Spleen (tissue), 11 donors: Measurements from ENCODE around the gene TMCC1. TPM values are rescaled to one million over a fixed set of nuclear protein-coding genes. Genes with fewer than 3 reads are reported as not detected.
A peak's percentile ranks its signal among the peaks of the same experiment; 100 is the strongest.

Source experiments
- DNase-seq: peaks from one replicate; pipeline ENCODE4 v3.0.0-alpha.2; 2020
- H3K27ac ChIP-seq, 8 donors: fragments of 200-600 bp; sonication (generic) in 7 of 8; 1 replicate in 4 of 8; 2 replicates in 4 of 8; pipeline versions ENCODE4 v1.5.0 to v1.8.0; 2016 to 2021; ENCODE audit warnings: inconsistent platforms in 4 of 8, mild to moderate bottlenecking in 4 of 8, moderate library complexity in 1 of 8
- H3K27me3 ChIP-seq, 7 donors: fragments of 200-600 bp; sonication (generic) in 6 of 7; replicated peaks in 1 of 7; 1 replicate in 4 of 7; 2 replicates in 3 of 7; pipeline versions ENCODE4 v1.5.0 to v1.8.0; 2016 to 2021; ENCODE audit warnings: inconsistent platforms in 3 of 7, mild to moderate bottlenecking in 1 of 7
- H3K36me3 ChIP-seq, 6 donors: fragments of 200-600 bp; sonication (generic) in 5 of 6; 1 replicate in 4 of 6; 2 replicates in 2 of 6; pipeline versions ENCODE4 v1.5.0 to v1.8.0; 2016 to 2021; ENCODE audit warnings: inconsistent platforms in 2 of 6
- H3K4me1 ChIP-seq, 6 donors: fragments of 200-600 bp; sonication (generic) in 5 of 6; 1 replicate in 3 of 6; 2 replicates in 3 of 6; pipeline versions ENCODE4 v1.5.0 to v1.8.0; 2016 to 2021; ENCODE audit warnings: inconsistent platforms in 3 of 6
- H3K4me3 ChIP-seq, 8 donors: fragments of 200-600 bp; sonication (generic) in 7 of 8; 1 replicate in 4 of 8; 2 replicates in 4 of 8; pipeline versions ENCODE4 v1.5.0 to v1.8.0; 2016 to 2021; ENCODE audit warnings: inconsistent platforms in 4 of 8, mild to moderate bottlenecking in 4 of 8, moderate library complexity in 2 of 8
- H3K9me3 ChIP-seq, 8 donors: fragments of 200-600 bp; sonication (generic) in 7 of 8; 1 replicate in 4 of 8; 2 replicates in 4 of 8; pipeline versions ENCODE4 v1.5.0 to v1.8.0; 2016 to 2021; ENCODE audit warnings: inconsistent platforms in 4 of 8
- POLR2A ChIP-seq, 3 donors: fragments of 450-650 bp; IDR thresholded peaks; one replicate each; pipeline ENCODE4 v1.5.1; 2017; ENCODE audit warnings: antibody characterized with exemption in 3 of 3, mild to moderate bottlenecking in 1 of 3
- POLR2AphosphoS5 ChIP-seq, 3 donors: sonication (generic); formaldehyde crosslinking; IDR thresholded peaks; one replicate each; pipeline ENCODE4 v1.5.1; 2017; ENCODE audit warnings: antibody characterized with exemption in 3 of 3
- WGBS, 5 donors: extraction: QIAGEN DNeasy Blood & Tissue Kit in 3 of 5; methylation state at CpG; one replicate each; pipeline versions ENCODE4 v1.1.5 to v1.1.7; 2013 to 2018; 5-methylcytosine and 5-hydroxymethylcytosine counted together
- intact Hi-C: fragments of 100-400 bp; cut with DNase I; formaldehyde crosslinking; loops from one replicate; pipeline ENCODE4 v1.15.0; 2023; ENCODE audit warnings: low total_unique reads
- polyA plus RNA-seq, 3 donors: library from polyadenylated mRNA; stranded (reverse); fragments of 200-250 nt; gene quantifications; one replicate each; pipeline ENCODE4 v1.2.1, GENCODE V29; 2013
- total RNA-seq, 7 donors: library from RNA; depleted of rRNA in 3 of 7; stranded (reverse); fragments of >200 nt in 3 of 7; fragmentation: NEBNext Ultra II Directional in 4 of 7; extraction: Animal tissue kit (Norgen Biotek cat#: 25700) in 4 of 7; gene quantifications; one replicate each; pipeline versions ENCODE4 v1.1.0 to v1.2.1, GENCODE V29; 2016 to 2021
- TF ChIP-seq, protein P1 (sequence below), 11 experiments: fragments of 200-600 bp in 7 of 11; fragments of 450-650 bp in 4 of 11; sonication (generic) in 4 of 11; IDR thresholded peaks in 8 of 11; conservative IDR thresholded peaks in 3 of 11; 1 replicate in 7 of 11; 2 replicates in 4 of 11; pipeline versions ENCODE4 v1.4.0 to v1.8.0; 2016 to 2021; ENCODE audit warnings: antibody characterized with exemption in 11 of 11, inconsistent platforms in 4 of 11, mild to moderate bottlenecking in 1 of 11
- donor health status: healthy with polysubstance abuse.
- donor health status: DM: no; HTN: no; CAD: no; lungs with moderate emphysema.
- donor health status: DM: no; HTN: no; CAD: no.
- donor health status: Bipolar disorder and iron deficiency.
- donor health status: healthy.
- donor health status: DM: no; HTN: no; CAD: no.
- donor health status: DM: yes; HTN: yes; CAD: no.

Gene TMCC1
- total and polyA plus RNA-seq, 10 donors, result 4.5 to 45.5 (median 32.5) TPM

GRCh38 chr3:129938140-129938930 lies 44.8 kb upstream of the TMCC1 start:
- Histone ChIP-seq H3K27me3 (no peaks in the 10 kb centered on the region), H3K36me3 (no peaks in the 10 kb centered on the region), H3K4me1 (peaks cover 0 to 23% (median 6%) of the 10 kb centered on the region in 6 donors), H3K27ac (no peak overlapping the region), H3K4me3 (no peak overlapping the region), H3K9me3 (no peaks in the 10 kb centered on the region)
- WGBS, 5 donors, result 81 to 90% (median 87%) methylated on average over 8 of the region's 8 CpGs
- intact Hi-C loops, result loop anchor here (5.0 to 10.0 kb wide), 3 partner anchors 101 to 444 kb away; no protein-coding TSS in a partner anchor
- TF ChIP-seq POLR2AphosphoS5 (IDR thresholded peaks at IDR 0.05), result no peak
- TF ChIP-seq POLR2A (IDR thresholded peaks at IDR 0.05), result no peak
- TF ChIP-seq, protein P1, sequence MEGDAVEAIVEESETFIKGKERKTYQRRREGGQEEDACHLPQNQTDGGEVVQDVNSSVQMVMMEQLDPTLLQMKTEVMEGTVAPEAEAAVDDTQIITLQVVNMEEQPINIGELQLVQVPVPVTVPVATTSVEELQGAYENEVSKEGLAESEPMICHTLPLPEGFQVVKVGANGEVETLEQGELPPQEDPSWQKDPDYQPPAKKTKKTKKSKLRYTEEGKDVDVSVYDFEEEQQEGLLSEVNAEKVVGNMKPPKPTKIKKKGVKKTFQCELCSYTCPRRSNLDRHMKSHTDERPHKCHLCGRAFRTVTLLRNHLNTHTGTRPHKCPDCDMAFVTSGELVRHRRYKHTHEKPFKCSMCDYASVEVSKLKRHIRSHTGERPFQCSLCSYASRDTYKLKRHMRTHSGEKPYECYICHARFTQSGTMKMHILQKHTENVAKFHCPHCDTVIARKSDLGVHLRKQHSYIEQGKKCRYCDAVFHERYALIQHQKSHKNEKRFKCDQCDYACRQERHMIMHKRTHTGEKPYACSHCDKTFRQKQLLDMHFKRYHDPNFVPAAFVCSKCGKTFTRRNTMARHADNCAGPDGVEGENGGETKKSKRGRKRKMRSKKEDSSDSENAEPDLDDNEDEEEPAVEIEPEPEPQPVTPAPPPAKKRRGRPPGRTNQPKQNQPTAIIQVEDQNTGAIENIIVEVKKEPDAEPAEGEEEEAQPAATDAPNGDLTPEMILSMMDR (IDR thresholded peaks at IDR 0.05 in 8 of 11, conservative IDR thresholded peaks at IDR 0.05 in 3 of 11), result no peak
- DNase-seq, result no peak

GRCh38 chr3:129937717-129938116 lies 44.2 kb upstream of the TMCC1 start:
- intact Hi-C loops, result loop anchor here (5.0 to 10.0 kb wide), 3 partner anchors 100 to 443 kb away; no protein-coding TSS in a partner anchor
- Histone ChIP-seq H3K4me1 (peaks cover 0 to 23% (median 6%) of the 10 kb centered on the region in 6 donors), H3K27me3 (no peaks in the 10 kb centered on the region), H3K27ac (peak overlapping the region in 2 of 8 donors; percentile 7 to 64), H3K36me3 (no peaks in the 10 kb centered on the region), H3K4me3 (no peak overlapping the region), H3K9me3 (no peaks in the 10 kb centered on the region)
- peak; percentile 61 for DNase-seq
- TF ChIP-seq, protein P1 (IDR thresholded peaks at IDR 0.05 in 8 of 11, conservative IDR thresholded peaks at IDR 0.05 in 3 of 11), result no peak
- TF ChIP-seq POLR2AphosphoS5 (IDR thresholded peaks at IDR 0.05) (no peak), POLR2A (IDR thresholded peaks at IDR 0.05) (no peak)
- WGBS, 5 donors, result 92 to 95% (median 94%) methylated on average over 9 of the region's 9 CpGs

- no peak for TF ChIP-seq POLR2A (IDR thresholded peaks at IDR 0.05)
- no peak for TF ChIP-seq POLR2AphosphoS5 (IDR thresholded peaks at IDR 0.05)
- TF ChIP-seq, protein P1 (IDR thresholded peaks at IDR 0.05 in 8 of 11, conservative IDR thresholded peaks at IDR 0.05 in 3 of 11), result no peak
- no peaks in the 10 kb centered on the region for H3K27me3 ChIP-seq
- peak overlapping the region in 7 of 8 donors; percentile 24 to 65 (median 61) for H3K27ac ChIP-seq
- 21 to 43% (median 35%) methylated on average over 6 of the region's 6 CpGs for WGBS, 5 donors
- H3K36me3 ChIP-seq, result no peaks in the 10 kb centered on the region
- peak overlapping the region in 5 of 8 donors; percentile 13 to 60 (median 20) for H3K4me3 ChIP-seq
- no peaks in the 10 kb centered on the region for H3K9me3 ChIP-seq
- peaks cover 0 to 23% (median 5%) of the 10 kb centered on the region in 6 donors for H3K4me1 ChIP-seq
- peak; percentile 66 for DNase-seq
- intact Hi-C loops, result loop anchor here (5.0 to 10.0 kb wide), 3 partner anchors 99 to 442 kb away; no protein-coding TSS in a partner anchor
Observed at GRCh38 chr3:129936757-129937156, 43.2 kb upstream of the TMCC1 start.
